GM12891 (cell line): Measurements from ENCODE around the gene SIRT5.

Experiments used
- PAX5 ChIP-seq: IDR thresholded peaks from 2 replicates; pipeline ENCODE4 v1.6.1; 2011; ENCODE audit warnings: low read length, moderate library complexity, mild to moderate bottlenecking; ENCODE audit not compliant: insufficient read depth, severe bottlenecking
- POLR2A ChIP-seq: IDR thresholded peaks from 2 replicates; pipeline ENCODE4 v1.6.1; 2011; ENCODE audit warnings: low read depth, low read length, control low read depth
- POLR2AphosphoS5 ChIP-seq: IDR thresholded peaks from 2 replicates; pipeline ENCODE4 v1.6.1; 2011; ENCODE audit warnings: low read depth, low read length, control low read depth

DNA sequence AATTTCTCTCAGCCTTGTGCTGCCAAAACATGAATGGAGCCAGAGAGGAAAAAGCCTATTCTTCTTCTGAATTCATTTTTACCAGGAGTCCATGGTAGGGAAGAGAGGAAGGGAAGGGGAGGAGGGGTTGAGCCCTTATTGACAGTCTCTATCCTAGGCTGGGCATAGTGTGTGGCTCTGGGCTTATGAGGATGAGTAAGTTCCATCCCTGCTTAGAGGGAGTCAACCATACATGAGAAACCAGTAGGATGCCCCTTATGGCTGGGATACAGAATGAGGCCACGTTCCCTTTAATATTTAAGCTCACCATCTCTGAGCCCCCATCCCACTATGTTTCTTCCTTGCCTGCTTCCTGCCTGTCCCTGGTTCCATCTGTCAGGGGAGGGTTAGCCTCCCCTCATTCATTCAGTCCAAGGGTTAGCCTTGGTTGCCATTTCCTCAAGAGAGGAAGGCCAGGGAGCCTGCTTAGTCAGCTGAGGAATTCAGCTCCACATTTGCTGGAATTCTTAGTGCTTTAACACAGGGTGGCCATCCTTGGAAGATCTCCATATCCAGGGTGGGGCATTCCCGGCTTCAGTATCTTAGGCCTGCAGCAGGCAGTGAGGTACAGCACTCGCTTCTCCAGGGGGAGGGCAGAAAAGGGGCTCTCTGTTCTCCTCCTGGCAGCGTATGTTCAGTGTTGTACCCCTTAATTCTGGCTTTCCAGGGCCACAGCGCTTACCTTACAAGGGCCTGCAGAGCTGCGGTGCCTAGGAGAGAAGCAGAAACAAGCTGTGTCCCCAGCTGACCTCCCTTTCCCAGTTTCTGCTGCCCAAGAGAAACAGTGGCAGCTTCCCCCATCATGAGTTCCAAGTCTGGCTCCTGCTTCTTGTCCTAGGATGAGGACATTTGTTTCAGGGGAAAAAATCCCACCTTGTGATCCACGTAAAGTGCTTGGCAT is 12.5 kb downstream of the SIRT5 start:
- TF ChIP-seq POLR2A (no peak), PAX5 (no peak), POLR2AphosphoS5 (no peak)
